ENCODE data around the gene DMRT2. TPM values are rescaled to one million over a fixed set of nuclear protein-coding genes. Genes with fewer than 3 reads are reported as not detected.

The DMRT2 gene
- total RNA-seq, 4 donors from 2014 or later = 0.58 to 1.6 (median 0.62) TPM; not detected in 1

- peak; percentile 48 for ATAC-seq
- peaks cover 14% of the 10 kb centered on the region for H3K27me3 ChIP-seq
- H3K36me3 ChIP-seq = no peaks in the 10 kb centered on the region
- no peaks in the 10 kb centered on the region for H3K4me1 ChIP-seq
- peaks cover 0 to 16% (median 0%) of the 10 kb centered on the region in 3 donors for H3K9me3 ChIP-seq
- no peak overlapping the region for H3K27ac ChIP-seq
- H3K4me3 ChIP-seq = no peak overlapping the region
- WGBS, 2 donors (ENCODE audit: low coverage in 1 of 2) = 17% methylated on average over 10 of the region's 10 CpGs; no CpG with 5 or more reads in 1 of the 2 donors
- no peak for TF ChIP-seq EP300 (IDR thresholded peaks at IDR 0.05)
- no peak for TF ChIP-seq POLR2AphosphoS5 (IDR thresholded peaks at IDR 0.05)
- no peak for TF ChIP-seq POLR2A (IDR thresholded peaks at IDR 0.05)
- TF ChIP-seq CTCF (IDR thresholded peaks at IDR 0.05) = peak in 3 of 4 experiments; percentile 16 to 48 (median 24)
Measured at GRCh38 chr9:1100945-1101344, 50.8 kb downstream of the DMRT2 start.

GRCh38 chr9:1101846-1102641, 51.9 kb downstream of the DMRT2 start:
- Histone ChIP-seq H3K27ac (no peak overlapping the region), H3K36me3 (no peaks in the 10 kb centered on the region), H3K4me1 (no peaks in the 10 kb centered on the region), H3K4me3 (no peak overlapping the region), H3K27me3 (peaks cover 14% of the 10 kb centered on the region), H3K9me3 (peaks cover 0 to 20% (median 0%) of the 10 kb centered on the region in 3 donors)
- 53 to 62% methylated on average over 7 of the region's 7 CpGs for WGBS, 2 donors (ENCODE audit: low coverage in 1 of 2)
- TF ChIP-seq CTCF (IDR thresholded peaks at IDR 0.05) = no peak
- TF ChIP-seq POLR2A (IDR thresholded peaks at IDR 0.05) = no peak
- TF ChIP-seq EP300 (IDR thresholded peaks at IDR 0.05) = no peak
- ATAC-seq = no peak

- WGBS, 2 donors (ENCODE audit: low coverage in 1 of 2) = 18 to 31% methylated on average over 2 of the region's 2 CpGs
- peaks cover 14% of the 10 kb centered on the region for H3K27me3 ChIP-seq
- ATAC-seq = no peak
Measured at GRCh38 chr9:1102642-1102970, 52.4 kb downstream of the DMRT2 start.

More at GRCh38 chr9:1102642-1102970, 52.4 kb downstream of the DMRT2 start:
- Histone ChIP-seq H3K27ac (no peak overlapping the region), H3K4me1 (no peaks in the 10 kb centered on the region), H3K4me3 (no peak overlapping the region), H3K36me3 (no peaks in the 10 kb centered on the region), H3K9me3 (peaks cover 0 to 25% (median 0%) of the 10 kb centered on the region in 3 donors)
- TF ChIP-seq CTCF (IDR thresholded peaks at IDR 0.05) (no peak), POLR2AphosphoS5 (IDR thresholded peaks at IDR 0.05) (no peak), EP300 (IDR thresholded peaks at IDR 0.05) (no peak)

Small RNA genes lying within 50 kb of the gene (small RNA-seq; reads per million reads assigned to genes)
- 0 reads per million in 4 donors for gene RNU6-1073P

Other genes starting within 250 kb of the DMRT2 start
- gene DMRT1, start 208.7 kb upstream of the DMRT2 start, total RNA-seq = not detected
- gene DMRT3, start 73.7 kb upstream of the DMRT2 start, total RNA-seq = under 1 TPM in 1 of 4 donors, not detected in 3; 0.12 TPM